Prostate gland (tissue), 2 donors: ENCODE results near the gene DRGX. TPM values are rescaled to one million over a fixed set of nuclear protein-coding genes. Genes with fewer than 3 reads are reported as not detected.

Experiments used
- DNase-seq: peaks from one replicate; pipeline ENCODE4 v3.0.0-alpha.2; 2019; ENCODE audit warnings: low spot score
- H3K27ac ChIP-seq, 2 donors: fragments of 200-600 bp; sonication (generic); 2 replicates each; pipeline ENCODE4 v1.5.1; 2017 to 2019
- H3K27me3 ChIP-seq: fragments of 200-600 bp; sonication (generic); replicated peaks from 2 replicates; pipeline ENCODE4 v1.5.1; 2019; ENCODE audit not compliant: insufficient read depth
- H3K36me3 ChIP-seq, 2 donors: fragments of 200-600 bp; sonication (generic); 1 replicate in 1 of 2; 2 replicates in 1 of 2; pipeline versions ENCODE4 v1.5.1 to v1.8.1; 2017 to 2019
- H3K4me1 ChIP-seq: fragments of 200-600 bp; sonication (generic); replicated peaks from 2 replicates; pipeline ENCODE4 v1.5.1; 2019
- H3K4me3 ChIP-seq, 2 donors: fragments of 200-600 bp; sonication (generic); 2 replicates each; pipeline ENCODE4 v1.5.1; 2017 to 2019
- H3K9me3 ChIP-seq: fragments of 200-600 bp; sonication (generic); 2 replicates; pipeline ENCODE4 v1.5.1; 2017
- CTCF ChIP-seq, 4 experiments: fragments of 200-600 bp in 2 of 4; fragments of 450-650 bp in 2 of 4; sonication (generic) in 2 of 4; IDR thresholded peaks; 1 replicate in 3 of 4; 2 replicates in 1 of 4; pipeline ENCODE4 v1.5.1; 2016 to 2019; ENCODE audit warnings: antibody characterized with exemption in 4 of 4, mild to moderate bottlenecking in 2 of 4, moderate library complexity in 2 of 4
- POLR2A ChIP-seq: fragments of 450-650 bp; IDR thresholded peaks from one replicate; pipeline ENCODE4 v1.6.1; 2016; ENCODE audit warnings: antibody characterized with exemption, mild to moderate bottlenecking
- POLR2AphosphoS5 ChIP-seq: sonication (generic); formaldehyde crosslinking; IDR thresholded peaks from one replicate; pipeline ENCODE4 v1.6.1; 2017; ENCODE audit warnings: antibody characterized with exemption
- WGBS: methylation state at CpG from one replicate; pipeline ENCODE4 v1.1.5; 2018; 5-methylcytosine and 5-hydroxymethylcytosine counted together
- intact Hi-C: fragments of 100-400 bp; cut with DNase I; formaldehyde crosslinking; loops from one replicate; pipeline ENCODE4 v1.14.2; 2022
- total RNA-seq, 2 donors: library from RNA; depleted of rRNA; stranded (reverse); fragments of >200 nt; gene quantifications; one replicate each; pipeline ENCODE4 v1.1.0, GENCODE V29; 2016

The DRGX gene
- total RNA-seq, 2 donors from 2014 or later: not detected

- intact Hi-C loops: loop anchor here (10.0 kb wide), 1 partner anchor 106 kb away; no protein-coding TSS in a partner anchor
Measured at GRCh38 chr10:49408519-49409306, 12.8 kb upstream of the DRGX start.

GRCh38 chr10:49407552-49408137, 11.8 kb upstream of the DRGX start:
- DNase-seq: peak; percentile 82
- intact Hi-C loops: loop anchor here (10.0 kb wide), 1 partner anchor 107 kb away; no protein-coding TSS in a partner anchor
- Histone ChIP-seq H3K9me3 (no peaks in the 10 kb centered on the region), H3K27me3 (peaks cover 11% of the 10 kb centered on the region), H3K4me1 (peaks cover 5% of the 10 kb centered on the region), H3K27ac (no peak overlapping the region), H3K4me3 (no peak overlapping the region), H3K36me3 (no peaks in the 10 kb centered on the region)
- TF ChIP-seq POLR2AphosphoS5 (peak; percentile 47), CTCF (IDR thresholded peaks at IDR 0.05) (peak; percentile 86 to 89 (median 88)), POLR2A (no peak)
- 0% methylated on average over 2 of the region's 2 CpGs for WGBS

More at GRCh38 chr10:49408519-49409306, 12.8 kb upstream of the DRGX start:
- WGBS: 66% methylated on average over 13 of the region's 13 CpGs
- peaks cover 5% of the 10 kb centered on the region for H3K4me1 ChIP-seq
- no peaks in the 10 kb centered on the region for H3K36me3 ChIP-seq
- DNase-seq: no peak
- H3K9me3 ChIP-seq: no peaks in the 10 kb centered on the region
- no peak overlapping the region for H3K27ac ChIP-seq
- TF ChIP-seq CTCF (IDR thresholded peaks at IDR 0.05) (no peak), POLR2A (no peak), POLR2AphosphoS5 (no peak)
- H3K4me3 ChIP-seq: no peak overlapping the region
- H3K27me3 ChIP-seq: peaks cover 11% of the 10 kb centered on the region

- no peak for DNase-seq
- WGBS: 71% methylated on average over 5 of the region's 5 CpGs
- peaks cover 5% of the 10 kb centered on the region for H3K4me1 ChIP-seq
- TF ChIP-seq CTCF (IDR thresholded peaks at IDR 0.05) (no peak), POLR2A (no peak), POLR2AphosphoS5 (no peak)
- no peaks in the 10 kb centered on the region for H3K36me3 ChIP-seq
- no peaks in the 10 kb centered on the region for H3K9me3 ChIP-seq
- intact Hi-C loops: loop anchor here (10.0 kb wide), 1 partner anchor 108 kb away; no protein-coding TSS in a partner anchor
- no peak overlapping the region for H3K27ac ChIP-seq
- H3K27me3 ChIP-seq: peaks cover 11% of the 10 kb centered on the region
- no peak overlapping the region for H3K4me3 ChIP-seq
Measured at GRCh38 chr10:49407151-49407550, 11.3 kb upstream of the DRGX start.

GRCh38 chr10:49404321-49404878, 8.5 kb upstream of the DRGX start:
- 83% methylated on average over 8 of the region's 8 CpGs for WGBS
- Histone ChIP-seq H3K27ac (no peak overlapping the region), H3K36me3 (no peaks in the 10 kb centered on the region), H3K9me3 (no peaks in the 10 kb centered on the region), H3K4me1 (no peaks in the 10 kb centered on the region), H3K27me3 (peaks cover 15% of the 10 kb centered on the region), H3K4me3 (no peak overlapping the region)
- intact Hi-C loops: loop anchor here (10.0 kb wide), 1 partner anchor 110 kb away; no protein-coding TSS in a partner anchor
- DNase-seq: no peak
- TF ChIP-seq POLR2A (no peak), CTCF (IDR thresholded peaks at IDR 0.05) (no peak), POLR2AphosphoS5 (no peak)
